Liver (tissue), 9 donors: ENCODE results near the gene KMT5B. TPM values are rescaled to one million over a fixed set of nuclear protein-coding genes. Genes with fewer than 3 reads are reported as not detected.

ENCODE experiments used
- DNase-seq: peaks from one replicate; pipeline ENCODE4 v3.0.0-alpha.2; 2017; ENCODE audit warnings: low spot score
- H3K27ac ChIP-seq, 2 donors: one replicate each; pipeline ENCODE4 v1.7.0; 2013; ENCODE audit warnings: inconsistent platforms in 2 of 2, low read length in 2 of 2, control low read depth in 1 of 2, low read depth in 1 of 2, mild to moderate bottlenecking in 1 of 2
- H3K27me3 ChIP-seq, 4 donors: one replicate each; pipeline versions ENCODE4 v1.6.1 to v1.7.0; 2013; ENCODE audit warnings: low read length in 3 of 4, inconsistent platforms in 1 of 4, mild to moderate bottlenecking in 1 of 4, moderate library complexity in 1 of 4; ENCODE audit not compliant: control insufficient read depth in 4 of 4, insufficient read depth in 4 of 4
- H3K36me3 ChIP-seq, 4 donors: one replicate each; pipeline versions ENCODE4 v1.6.1 to v1.7.0; 2013; ENCODE audit warnings: low read length in 3 of 4, mild to moderate bottlenecking in 3 of 4, low read depth in 1 of 4, moderate library complexity in 1 of 4; ENCODE audit not compliant: control insufficient read depth in 4 of 4, insufficient read depth in 3 of 4
- H3K4me1 ChIP-seq, 4 donors: one replicate each; pipeline versions ENCODE4 v1.6.1 to v1.7.0; 2013; ENCODE audit warnings: low read length in 3 of 4, mild to moderate bottlenecking in 3 of 4, moderate library complexity in 1 of 4; ENCODE audit not compliant: control insufficient read depth in 4 of 4, insufficient read depth in 4 of 4
- H3K4me3 ChIP-seq, 3 donors: one replicate each; pipeline versions ENCODE4 v1.6.1 to v1.7.0; 2013; ENCODE audit warnings: low read length in 3 of 3, control low read depth in 1 of 3, low read depth in 1 of 3, mild to moderate bottlenecking in 1 of 3
- H3K9ac ChIP-seq, 2 donors: one replicate each; pipeline ENCODE4 v1.7.0; 2013; ENCODE audit warnings: low read length in 2 of 2, mild to moderate bottlenecking in 2 of 2, moderate library complexity in 2 of 2, control low read depth in 1 of 2, low read depth in 1 of 2
- H3K9me3 ChIP-seq, 4 donors: one replicate each; pipeline versions ENCODE4 v1.6.1 to v1.7.0; 2013; ENCODE audit warnings: low read length in 3 of 4; ENCODE audit not compliant: control insufficient read depth in 4 of 4
- CTCF ChIP-seq: fragments of 150-350 bp; IDR thresholded peaks from 2 replicates; pipeline ENCODE4 v1.5.1; 2017; ENCODE audit warnings: improper control_type of control experiment, low read depth, low read length; ENCODE audit not compliant: missing input control
- EGR1 ChIP-seq, 2 donors: IDR thresholded peaks; 2 replicates each; pipeline ENCODE4 v1.6.1; 2016 to 2018; ENCODE audit warnings: antibody characterized with exemption in 2 of 2, low read depth in 2 of 2
- HNF4A ChIP-seq, 2 donors: conservative IDR thresholded peaks; 2 replicates each; pipeline ENCODE4 v1.6.1; 2016; ENCODE audit warnings: antibody characterized with exemption in 2 of 2, mild to moderate bottlenecking in 2 of 2
- JUND ChIP-seq, 2 donors: IDR thresholded peaks; 2 replicates each; pipeline ENCODE4 v1.6.1; 2016; ENCODE audit warnings: antibody characterized with exemption in 2 of 2
- NR2F2 ChIP-seq: IDR thresholded peaks from 2 replicates; pipeline ENCODE4 v1.6.1; 2016; ENCODE audit warnings: antibody characterized with exemption
- RAD21 ChIP-seq, 2 donors: IDR thresholded peaks; 2 replicates each; pipeline ENCODE4 v1.6.1; 2016; ENCODE audit warnings: antibody characterized with exemption in 2 of 2, mild to moderate bottlenecking in 2 of 2
- RXRA ChIP-seq, 2 donors: IDR thresholded peaks; 2 replicates each; pipeline ENCODE4 v1.6.1; 2017 to 2018; ENCODE audit warnings: antibody characterized with exemption in 2 of 2, mild to moderate bottlenecking in 1 of 2
- SP1 ChIP-seq: IDR thresholded peaks from 2 replicates; pipeline ENCODE4 v1.6.1; 2018; ENCODE audit warnings: antibody characterized with exemption, mild to moderate bottlenecking
- TAF1 ChIP-seq: conservative IDR thresholded peaks from 2 replicates; pipeline ENCODE4 v1.6.1; 2016; ENCODE audit warnings: antibody characterized with exemption, mild to moderate bottlenecking
- YY1 ChIP-seq: IDR thresholded peaks from 2 replicates; pipeline ENCODE4 v1.6.1; 2016; ENCODE audit warnings: antibody characterized with exemption, mild to moderate bottlenecking
- WGBS: extraction: QIAGEN DNeasy Blood & Tissue Kit; methylation state at CpG from one replicate; pipeline ENCODE4 v1.1.7; 2013; 5-methylcytosine and 5-hydroxymethylcytosine counted together
- polyA plus RNA-seq, 2 donors: library from polyadenylated mRNA; stranded (reverse) in 1 of 2; unstranded in 1 of 2; fragments of 200-250 nt in 1 of 2; fragments of >200 nt in 1 of 2; fragmentation: Nextera tagmentation in 1 of 2; extraction: Ambion mirVana in 1 of 2; gene quantifications; one replicate each; pipeline versions ENCODE4 v1.2.1 to v1.2.3, GENCODE V29; 2013 to 2015
- total RNA-seq, 2 donors: library from RNA; depleted of rRNA; stranded (reverse); fragments of >200 nt; gene quantifications; one replicate each; pipeline ENCODE4 v1.2.3, GENCODE V29; 2014
- TF ChIP-seq, protein P1 (sequence below): IDR thresholded peaks from 2 replicates; pipeline ENCODE4 v1.6.1; 2016; ENCODE audit warnings: antibody characterized with exemption
- TF ChIP-seq, protein P2 (sequence below): IDR thresholded peaks from 2 replicates; pipeline ENCODE4 v1.6.1; 2016; ENCODE audit warnings: antibody characterized with exemption
- donor health status: healthy.
- donor health status: healthy.
- donor health status: healthy.
- donor health status: healthy.
- donor health status: healthy.

KMT5B gene
- total and polyA plus RNA-seq, 4 donors: 8.7 to 33.8 (median 14.8) TPM

GRCh38 chr11:68120273-68121066 lies 92.6 kb downstream of the KMT5B start:
- peak in 1 of 2 donors; percentile 3 for TF ChIP-seq RAD21 (IDR thresholded peaks at IDR 0.05)
- TF ChIP-seq, protein P1, sequence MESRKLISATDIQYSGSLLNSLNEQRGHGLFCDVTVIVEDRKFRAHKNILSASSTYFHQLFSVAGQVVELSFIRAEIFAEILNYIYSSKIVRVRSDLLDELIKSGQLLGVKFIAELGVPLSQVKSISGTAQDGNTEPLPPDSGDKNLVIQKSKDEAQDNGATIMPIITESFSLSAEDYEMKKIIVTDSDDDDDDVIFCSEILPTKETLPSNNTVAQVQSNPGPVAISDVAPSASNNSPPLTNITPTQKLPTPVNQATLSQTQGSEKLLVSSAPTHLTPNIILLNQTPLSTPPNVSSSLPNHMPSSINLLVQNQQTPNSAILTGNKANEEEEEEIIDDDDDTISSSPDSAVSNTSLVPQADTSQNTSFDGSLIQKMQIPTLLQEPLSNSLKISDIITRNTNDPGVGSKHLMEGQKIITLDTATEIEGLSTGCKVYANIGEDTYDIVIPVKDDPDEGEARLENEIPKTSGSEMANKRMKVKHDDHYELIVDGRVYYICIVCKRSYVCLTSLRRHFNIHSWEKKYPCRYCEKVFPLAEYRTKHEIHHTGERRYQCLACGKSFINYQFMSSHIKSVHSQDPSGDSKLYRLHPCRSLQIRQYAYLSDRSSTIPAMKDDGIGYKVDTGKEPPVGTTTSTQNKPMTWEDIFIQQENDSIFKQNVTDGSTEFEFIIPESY: no peak
- TF ChIP-seq EGR1 (IDR thresholded peaks at IDR 0.05; ENCODE audit: low read depth in 2 of 2): no peak
- peaks cover 0 to 4% (median under 1%) of the 10 kb centered on the region in 4 donors for H3K36me3 ChIP-seq
- WGBS: 1% methylated on average over 73 of the region's 73 CpGs
- H3K27ac ChIP-seq: peak overlapping the region; percentile 76 to 82
- no peaks in the 10 kb centered on the region for H3K9me3 ChIP-seq
- peaks cover 13 to 56% (median 40%) of the 10 kb centered on the region in 4 donors for H3K4me1 ChIP-seq
- DNase-seq: peak; percentile 77
- H3K9ac ChIP-seq: peak overlapping the region; percentile 56 to 93
- peak overlapping the region; percentile 77 to 95 (median 90) for H3K4me3 ChIP-seq
- H3K27me3 ChIP-seq: no peaks in the 10 kb centered on the region

DNA sequence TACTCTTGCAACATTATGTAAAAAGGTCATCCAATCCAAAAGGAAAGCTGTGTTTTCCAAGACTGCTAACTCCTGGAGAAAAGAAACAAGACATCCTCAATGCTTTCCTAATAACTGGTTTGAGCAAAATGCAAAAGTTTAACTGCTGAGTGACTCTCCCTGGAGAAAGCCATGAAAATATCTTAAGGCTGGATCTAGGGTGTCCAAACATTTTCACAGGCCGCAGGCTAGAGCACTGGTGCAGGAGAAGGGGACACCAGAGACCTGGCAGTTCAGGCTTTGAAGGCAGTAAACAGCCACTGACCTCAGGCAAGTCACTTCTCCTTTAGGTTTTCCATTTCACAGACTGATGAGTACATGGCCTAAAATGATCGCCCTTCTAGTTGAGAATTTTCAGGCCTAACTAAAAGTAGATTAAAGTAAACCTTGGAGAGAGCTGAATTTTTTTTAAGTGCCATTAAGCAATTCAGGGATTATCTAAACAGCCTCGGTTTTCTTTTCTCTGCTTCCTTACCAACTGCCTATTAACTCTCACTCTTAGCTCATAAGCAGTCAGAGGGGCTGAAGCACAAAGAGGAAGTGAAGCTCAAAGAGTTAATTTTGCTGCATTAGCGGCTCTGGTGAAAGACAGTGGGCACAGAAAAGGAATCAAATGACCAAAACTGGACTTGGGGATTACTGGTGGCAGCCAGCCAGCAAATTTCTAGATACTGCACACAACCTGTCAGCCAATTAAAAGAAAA lies 94.2 kb downstream of the KMT5B start:
- peaks cover 0 to 4% (median under 1%) of the 10 kb centered on the region in 4 donors for H3K36me3 ChIP-seq
- H3K27me3 ChIP-seq: no peaks in the 10 kb centered on the region
- no peaks in the 10 kb centered on the region for H3K9me3 ChIP-seq
- H3K9ac ChIP-seq: peak overlapping the region; percentile 13 to 85
- H3K27ac ChIP-seq: peak overlapping the region; percentile 29 to 70
- WGBS: 23% methylated on average over 4 of the region's 4 CpGs
- peaks cover 12 to 49% (median 38%) of the 10 kb centered on the region in 4 donors for H3K4me1 ChIP-seq
- peak overlapping the region in 2 of 3 donors; percentile 19 to 40 for H3K4me3 ChIP-seq
- TF ChIP-seq SP1: no peak
- TF ChIP-seq NR2F2: no peak
- TF ChIP-seq HNF4A (conservative IDR thresholded peaks at IDR 0.05): peak in 1 of 2 donors; percentile 7
- TF ChIP-seq JUND (IDR thresholded peaks at IDR 0.05): no peak
- peak in 1 of 2 donors; percentile 13 for TF ChIP-seq RXRA (IDR thresholded peaks at IDR 0.05)
- TF ChIP-seq YY1: peak; percentile 18
- TF ChIP-seq, protein P2, sequence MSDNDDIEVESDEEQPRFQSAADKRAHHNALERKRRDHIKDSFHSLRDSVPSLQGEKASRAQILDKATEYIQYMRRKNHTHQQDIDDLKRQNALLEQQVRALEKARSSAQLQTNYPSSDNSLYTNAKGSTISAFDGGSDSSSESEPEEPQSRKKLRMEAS: no peak
- TF ChIP-seq CTCF: no peak
- TF ChIP-seq TAF1: no peak
- no peak for DNase-seq
